Nephron (organoid): ENCODE results near the gene PACRG.
A peak's percentile ranks its signal among the peaks of the same experiment; 100 is the strongest.

Experiments
- H3K27ac Mint-ChIP-seq, 3 experiments: 2 replicates each; pipeline ENCODE4 v1.8.0; 2020; ENCODE audit warnings: mixed read lengths in 3 of 3, mild to moderate bottlenecking in 2 of 3, moderate library complexity in 1 of 3
- H3K27me3 Mint-ChIP-seq: 2 replicates; pipeline ENCODE4 v1.8.0; 2021; ENCODE audit warnings: low read depth, mild to moderate bottlenecking, moderate library complexity, mixed read lengths
- H3K36me3 Mint-ChIP-seq: 2 replicates; pipeline ENCODE4 v1.8.0; 2020; ENCODE audit warnings: low read depth, mixed read lengths
- H3K4me1 Mint-ChIP-seq: 2 replicates; pipeline ENCODE4 v1.8.0; 2020; ENCODE audit warnings: mixed read lengths
- H3K4me3 Mint-ChIP-seq, 3 experiments: 2 replicates each; pipeline ENCODE4 v1.8.0; 2020; ENCODE audit warnings: mild to moderate bottlenecking in 3 of 3, mixed read lengths in 3 of 3, moderate library complexity in 2 of 3
- H3K9me3 Mint-ChIP-seq: 2 replicates; pipeline ENCODE4 v1.8.0; 2020; ENCODE audit warnings: mixed read lengths
- CTCF ChIP-seq, 3 experiments: fragments of 200-600 bp; sonication (generic); IDR thresholded peaks; one replicate each; pipeline ENCODE4 v1.5.0; 2021; ENCODE audit warnings: antibody characterized with exemption in 3 of 3; ENCODE audit not compliant: unreplicated experiment in 3 of 3

Gene PACRG

GRCh38 chr6:162730502-162730901 is 2.7 kb downstream of the PACRG start:
- H3K36me3 Mint-ChIP-seq, result no peaks in the 10 kb centered on the region
- no peaks in the 10 kb centered on the region for H3K9me3 Mint-ChIP-seq
- peak overlapping the region in 2 of 3 experiments; percentile 7 to 26 for H3K4me3 Mint-ChIP-seq
- no peak for TF ChIP-seq CTCF (IDR thresholded peaks at IDR 0.05; ENCODE audit: unreplicated experiment in 3 of 3)
- H3K27me3 Mint-ChIP-seq, result peaks cover under 1% of the 10 kb centered on the region
- peaks cover 7% of the 10 kb centered on the region for H3K4me1 Mint-ChIP-seq
- H3K27ac Mint-ChIP-seq, result no peak overlapping the region

- Mint-ChIP-seq H3K4me1 (no peaks in the 10 kb centered on the region), H3K36me3 (no peaks in the 10 kb centered on the region), H3K27me3 (no peaks in the 10 kb centered on the region), H3K27ac (no peak overlapping the region), H3K9me3 (no peaks in the 10 kb centered on the region), H3K4me3 (no peak overlapping the region)
- no peak for TF ChIP-seq CTCF (IDR thresholded peaks at IDR 0.05; ENCODE audit: unreplicated experiment in 3 of 3)
Measured at GRCh38 chr6:162733489-162733888, 5.7 kb downstream of the PACRG start.

GRCh38 chr6:162736961-162737360 is 9.2 kb downstream of the PACRG start:
- no peaks in the 10 kb centered on the region for H3K4me1 Mint-ChIP-seq
- H3K36me3 Mint-ChIP-seq, result no peaks in the 10 kb centered on the region
- no peak overlapping the region for H3K4me3 Mint-ChIP-seq
- no peak overlapping the region for H3K27ac Mint-ChIP-seq
- H3K27me3 Mint-ChIP-seq, result no peaks in the 10 kb centered on the region
- no peak for TF ChIP-seq CTCF (IDR thresholded peaks at IDR 0.05; ENCODE audit: unreplicated experiment in 3 of 3)
- H3K9me3 Mint-ChIP-seq, result no peaks in the 10 kb centered on the region

- no peaks in the 10 kb centered on the region for H3K4me1 Mint-ChIP-seq
- no peak for TF ChIP-seq CTCF (IDR thresholded peaks at IDR 0.05; ENCODE audit: unreplicated experiment in 3 of 3)
- H3K27ac Mint-ChIP-seq, result no peak overlapping the region
- H3K36me3 Mint-ChIP-seq, result no peaks in the 10 kb centered on the region
- no peak overlapping the region for H3K4me3 Mint-ChIP-seq
- H3K27me3 Mint-ChIP-seq, result no peaks in the 10 kb centered on the region
- no peaks in the 10 kb centered on the region for H3K9me3 Mint-ChIP-seq
Measured at GRCh38 chr6:162750776-162751175, 23.0 kb downstream of the PACRG start.

DNA sequence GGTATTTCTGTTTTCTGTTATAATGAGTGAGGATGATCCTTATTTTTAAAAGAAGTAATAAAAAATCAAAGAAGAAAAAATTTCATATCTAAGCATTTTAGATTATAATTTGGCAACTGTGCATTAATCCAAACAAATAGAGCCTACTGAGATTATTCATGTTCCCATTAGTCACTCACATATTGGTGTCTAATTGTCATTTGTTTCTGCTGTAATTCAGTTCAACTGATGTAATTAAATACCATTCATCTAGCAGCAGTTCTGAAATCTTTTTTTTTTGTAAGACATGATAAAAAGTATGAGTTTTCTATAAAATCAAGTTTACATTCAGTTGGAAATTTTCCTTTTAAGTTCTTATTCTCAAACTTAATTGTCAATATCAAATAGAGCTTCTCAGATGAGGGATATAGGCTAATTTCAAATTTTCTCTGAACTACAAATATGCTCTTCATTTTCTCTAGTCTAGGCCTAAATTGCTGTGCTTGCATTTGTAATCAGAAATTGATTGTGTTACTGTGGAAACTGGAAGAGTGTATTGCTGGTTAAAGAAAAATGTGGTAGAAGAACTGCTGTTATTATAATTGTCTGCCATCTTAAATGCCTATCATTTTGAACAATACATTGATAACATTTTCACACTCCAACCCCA is 23.6 kb downstream of the PACRG start:
- H3K36me3 Mint-ChIP-seq, result no peaks in the 10 kb centered on the region

More for the DNA sequence above, 23.6 kb downstream of the PACRG start:
- TF ChIP-seq CTCF (IDR thresholded peaks at IDR 0.05; ENCODE audit: unreplicated experiment in 3 of 3), result no peak
- H3K4me1 Mint-ChIP-seq, result no peaks in the 10 kb centered on the region
- H3K27me3 Mint-ChIP-seq, result no peaks in the 10 kb centered on the region
- no peak overlapping the region for H3K27ac Mint-ChIP-seq
- no peak overlapping the region for H3K4me3 Mint-ChIP-seq
- no peaks in the 10 kb centered on the region for H3K9me3 Mint-ChIP-seq
